Inflammatory macrophage (primary cell): ENCODE results near the gene AP1S1.

Source experiments
- DNase-seq, 2 donors: peaks; one replicate each; pipeline ENCODE4 v3.0.0-alpha.2; 2020 to 2022

The AP1S1 gene

DNA sequence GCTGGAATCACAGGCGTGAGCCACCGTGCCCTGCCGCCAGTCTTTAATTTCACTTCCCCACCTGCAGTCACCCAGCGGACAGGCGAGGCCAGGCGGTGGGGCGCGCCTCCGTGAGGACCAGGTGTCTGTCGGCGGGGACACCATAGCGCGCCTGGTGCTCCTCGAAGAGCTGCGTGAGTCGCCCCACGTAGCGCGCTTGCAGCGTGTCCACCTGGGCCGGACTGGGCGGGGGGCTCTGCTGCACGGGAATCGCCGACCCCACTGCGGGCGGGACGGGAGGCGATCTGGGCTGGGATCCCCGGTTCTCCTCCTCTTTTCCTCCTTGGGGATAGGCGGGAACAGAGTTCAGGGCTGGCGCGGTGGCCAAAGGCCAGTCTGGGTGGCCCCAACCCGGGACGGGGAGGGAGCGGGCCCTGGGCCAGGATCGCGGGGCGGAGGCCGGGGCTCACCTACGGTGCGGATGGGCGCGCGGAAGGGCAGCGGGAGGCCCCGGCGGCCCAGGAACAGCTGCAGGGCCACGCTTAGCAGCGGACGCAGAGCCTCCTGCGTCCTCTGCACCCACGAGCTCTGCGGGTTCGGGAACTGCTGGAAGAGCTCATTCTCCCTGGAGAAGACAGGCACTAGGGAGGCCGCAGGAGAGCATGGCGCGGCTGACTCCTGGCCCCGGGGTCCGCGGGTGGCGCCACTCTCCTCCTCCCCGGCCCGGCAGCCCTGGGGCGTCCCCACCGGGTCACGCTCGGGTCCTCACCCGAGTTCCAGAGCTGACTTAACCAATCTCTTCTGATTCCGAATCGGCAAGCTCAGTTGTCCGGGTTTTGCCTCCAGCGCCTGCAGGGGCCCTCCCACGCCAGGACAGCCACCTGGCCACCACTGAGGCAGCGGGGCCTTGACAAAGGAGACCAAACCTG lies 47.7 kb downstream of the AP1S1 start:
- DNase-seq, result no peak

DNA sequence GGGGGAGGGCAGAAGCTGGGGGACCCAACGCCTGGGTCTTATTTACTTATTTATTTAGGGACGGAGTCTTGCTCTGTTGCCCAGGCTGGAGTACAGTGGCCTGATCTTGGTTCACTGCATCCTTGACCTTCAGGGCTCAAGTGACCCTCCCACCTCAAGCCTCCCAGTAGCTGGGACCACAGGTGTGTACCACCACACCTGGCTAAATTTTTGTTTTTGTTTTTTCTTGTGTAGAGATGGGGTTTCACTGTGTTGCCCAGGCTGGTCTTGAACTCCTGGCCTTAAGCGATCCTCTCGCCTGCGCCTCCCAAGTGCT lies 48.3 kb downstream of the AP1S1 start:
- DNase-seq, result no peak

DNA sequence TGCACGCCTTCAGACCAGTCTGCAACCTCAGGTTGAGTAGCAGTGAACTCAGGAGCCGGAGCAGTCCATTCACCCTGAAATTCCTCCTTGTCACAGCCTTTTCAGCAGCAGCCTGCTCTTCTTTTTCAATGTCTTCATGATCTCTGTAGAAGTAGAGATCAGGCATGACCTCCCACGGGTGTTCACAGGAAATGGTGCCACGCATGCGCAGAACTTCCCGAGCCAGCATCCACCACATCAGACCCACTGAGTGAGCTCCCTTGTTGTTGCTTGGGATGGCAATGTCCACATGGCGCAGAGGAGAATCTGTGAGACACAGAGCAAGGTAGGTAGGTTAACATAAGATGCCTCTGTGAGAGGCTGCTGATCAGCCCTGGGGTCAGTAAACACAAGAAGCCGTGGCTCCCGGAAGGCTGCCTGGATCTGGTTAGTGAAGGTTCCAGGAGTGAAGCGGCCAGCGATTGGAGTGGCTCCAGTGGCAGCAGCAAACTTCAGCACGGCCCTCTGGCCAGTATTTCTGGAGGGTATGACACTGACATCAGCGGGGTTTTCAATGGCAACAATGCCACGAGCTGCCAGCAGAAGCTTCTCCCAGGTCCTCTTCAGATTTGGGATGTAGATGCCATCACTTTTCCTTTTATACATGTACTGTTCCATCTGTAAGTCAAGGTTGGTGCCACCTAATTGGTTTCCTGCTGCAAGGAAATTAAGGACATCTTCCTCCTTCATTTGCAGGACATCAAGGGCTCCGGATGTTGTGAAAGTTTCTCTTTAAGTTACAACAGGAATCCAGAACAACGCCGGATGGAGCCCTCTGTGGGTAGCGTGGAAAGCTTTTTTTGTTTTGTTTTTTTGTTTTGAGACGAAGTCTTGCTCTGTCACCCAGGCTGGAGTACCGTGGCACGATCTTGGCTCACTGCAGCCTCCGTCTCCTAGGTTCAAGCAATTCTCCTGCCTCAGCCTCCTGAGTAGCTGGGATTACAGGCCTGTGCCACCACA lies 49.8 kb downstream of the AP1S1 start:
- peak; percentile 74 to 77 for DNase-seq

GRCh38 chr7:101205901-101206664 lies 51.8 kb downstream of the AP1S1 start:
- DNase-seq, result no peak

GRCh38 chr7:101206665-101207042 lies 52.4 kb downstream of the AP1S1 start:
- no peak for DNase-seq

DNA sequence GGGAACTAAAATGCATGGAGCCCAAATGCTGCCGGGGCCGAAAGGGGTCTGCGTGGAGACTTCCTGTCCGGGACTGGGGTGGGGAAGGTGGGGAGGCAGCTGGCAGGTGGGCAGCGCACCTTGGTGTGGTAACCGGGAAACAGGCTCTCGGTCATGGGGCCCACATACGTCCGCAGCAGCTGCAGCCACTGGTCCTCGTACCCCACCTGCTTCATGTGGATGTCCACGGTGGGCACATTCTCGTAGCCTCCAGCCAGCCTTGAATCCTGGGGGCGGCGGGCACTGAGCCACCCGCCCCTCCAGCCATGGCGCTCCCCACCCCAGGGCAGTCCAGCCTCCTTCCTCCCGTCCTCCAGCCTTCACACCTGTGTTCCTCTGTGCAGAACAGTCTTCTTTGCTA lies 53.2 kb downstream of the AP1S1 start:
- no peak for DNase-seq

GRCh38 chr7:101208794-101209193 lies 54.5 kb downstream of the AP1S1 start:
- no peak for DNase-seq

GRCh38 chr7:101210143-101210542 lies 55.9 kb downstream of the AP1S1 start:
- DNase-seq, result no peak
